BE2C (cell line): ENCODE data around the gene PCLAF.
"Not testable (repeated sequence)": the region's sequence is repeated elsewhere in the genome, so short reads cannot be mapped to it uniquely, and the experiment has no call there.

Experiments
- DNase-seq: peaks from one replicate; pipeline ENCODE4 v3.0.0-alpha.2; 2020
- H3K27me3 ChIP-seq: fragments of 250-450 bp; sonication (Bioruptor Pico); 2 replicates; pipeline ENCODE4 v1.5.1; 2020; ENCODE audit warnings: mild to moderate bottlenecking
- H3K36me3 ChIP-seq: fragments of 250-450 bp; sonication (Bioruptor Pico); 2 replicates; pipeline ENCODE4 v1.5.1; 2020; ENCODE audit warnings: mild to moderate bottlenecking
- H3K4me1 ChIP-seq: fragments of 250-450 bp; sonication (Bioruptor Pico); 2 replicates; pipeline ENCODE4 v1.5.1; 2020
- H3K4me3 ChIP-seq: 2 replicates; pipeline ENCODE4 v1.5.1; 2011; ENCODE audit warnings: low read depth, low read length
- H3K9me3 ChIP-seq: fragments of 250-450 bp; sonication (Bioruptor Pico); 2 replicates; pipeline ENCODE4 v1.5.1; 2020
- TF ChIP-seq, protein P1 (sequence below): IDR thresholded peaks from 2 replicates; pipeline ENCODE4 v1.5.1; 2012; ENCODE audit warnings: mild to moderate bottlenecking, low read depth, low read length

Gene PCLAF

GRCh38 chr15:64355348-64355943 is 25.8 kb downstream of the PCLAF start:
- no peaks in the 10 kb centered on the region for H3K9me3 ChIP-seq
- TF ChIP-seq, protein P1, sequence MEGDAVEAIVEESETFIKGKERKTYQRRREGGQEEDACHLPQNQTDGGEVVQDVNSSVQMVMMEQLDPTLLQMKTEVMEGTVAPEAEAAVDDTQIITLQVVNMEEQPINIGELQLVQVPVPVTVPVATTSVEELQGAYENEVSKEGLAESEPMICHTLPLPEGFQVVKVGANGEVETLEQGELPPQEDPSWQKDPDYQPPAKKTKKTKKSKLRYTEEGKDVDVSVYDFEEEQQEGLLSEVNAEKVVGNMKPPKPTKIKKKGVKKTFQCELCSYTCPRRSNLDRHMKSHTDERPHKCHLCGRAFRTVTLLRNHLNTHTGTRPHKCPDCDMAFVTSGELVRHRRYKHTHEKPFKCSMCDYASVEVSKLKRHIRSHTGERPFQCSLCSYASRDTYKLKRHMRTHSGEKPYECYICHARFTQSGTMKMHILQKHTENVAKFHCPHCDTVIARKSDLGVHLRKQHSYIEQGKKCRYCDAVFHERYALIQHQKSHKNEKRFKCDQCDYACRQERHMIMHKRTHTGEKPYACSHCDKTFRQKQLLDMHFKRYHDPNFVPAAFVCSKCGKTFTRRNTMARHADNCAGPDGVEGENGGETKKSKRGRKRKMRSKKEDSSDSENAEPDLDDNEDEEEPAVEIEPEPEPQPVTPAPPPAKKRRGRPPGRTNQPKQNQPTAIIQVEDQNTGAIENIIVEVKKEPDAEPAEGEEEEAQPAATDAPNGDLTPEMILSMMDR = no peak
- peak; percentile 34 for DNase-seq

GRCh38 chr15:64354688-64355344 is 26.4 kb downstream of the PCLAF start:
- TF ChIP-seq, protein P1 = no peak
- peak overlapping the region; percentile 97 for H3K4me3 ChIP-seq
- no peak for DNase-seq
- H3K27me3 ChIP-seq = no peaks in the 10 kb centered on the region
- no peaks in the 10 kb centered on the region; the same call in 1 of the 2 replicates for H3K4me1 ChIP-seq
- H3K9me3 ChIP-seq = no peaks in the 10 kb centered on the region
- H3K36me3 ChIP-seq = no peaks in the 10 kb centered on the region

More at GRCh38 chr15:64355348-64355943, 25.8 kb downstream of the PCLAF start:
- Histone ChIP-seq H3K36me3 (no peaks in the 10 kb centered on the region), H3K4me3 (peak overlapping the region; percentile 97), H3K4me1 (no peaks in the 10 kb centered on the region; the same call in 1 of the 2 replicates), H3K27me3 (no peaks in the 10 kb centered on the region)

- no peaks in the 10 kb centered on the region for H3K27me3 ChIP-seq
- H3K4me3 ChIP-seq = no peak overlapping the region
- H3K9me3 ChIP-seq = no peaks in the 10 kb centered on the region
- H3K4me1 ChIP-seq = no peaks in the 10 kb centered on the region
- TF ChIP-seq, protein P1 = no peak
- DNase-seq = no peak
- H3K36me3 ChIP-seq = no peaks in the 10 kb centered on the region
Measured at GRCh38 chr15:64351265-64351664, 30.0 kb downstream of the PCLAF start.

- H3K4me1 ChIP-seq = peaks cover 6% of the 10 kb centered on the region
- DNase-seq = no peak
- no peaks in the 10 kb centered on the region for H3K36me3 ChIP-seq
- no peaks in the 10 kb centered on the region for H3K27me3 ChIP-seq
- no peak overlapping the region for H3K4me3 ChIP-seq
- TF ChIP-seq, protein P1 = no peak
- no peaks in the 10 kb centered on the region for H3K9me3 ChIP-seq
Measured at GRCh38 chr15:64349375-64349774, 31.9 kb downstream of the PCLAF start.

GRCh38 chr15:64348455-64348854 is 32.8 kb downstream of the PCLAF start:
- no peak for DNase-seq
- H3K36me3 ChIP-seq = no peaks in the 10 kb centered on the region
- H3K9me3 ChIP-seq = no peaks in the 10 kb centered on the region
- H3K27me3 ChIP-seq = no peaks in the 10 kb centered on the region
- H3K4me1 ChIP-seq = peaks cover 10% of the 10 kb centered on the region
- TF ChIP-seq, protein P1 = no peak
- no peak overlapping the region for H3K4me3 ChIP-seq

DNA sequence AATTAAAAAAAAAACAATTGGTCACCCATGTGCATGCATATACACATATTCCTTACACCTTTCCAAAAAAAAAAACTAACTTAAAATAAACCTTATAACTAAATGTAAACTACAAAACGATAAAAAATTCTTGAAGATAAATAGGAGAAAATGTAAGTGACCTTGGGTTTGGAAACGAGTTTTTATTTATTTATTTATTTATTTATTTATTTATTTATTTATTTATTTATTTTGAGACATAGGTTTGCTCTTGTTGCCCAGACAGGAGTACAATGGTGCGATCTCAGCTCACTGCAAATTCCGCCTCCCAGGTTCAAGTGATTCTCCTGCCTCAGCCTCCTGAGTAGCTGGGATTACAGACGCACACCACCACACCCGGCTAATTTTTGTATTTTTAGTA is 35.0 kb downstream of the PCLAF start:
- H3K27me3 ChIP-seq, H3K36me3 ChIP-seq, DNase-seq, H3K4me3 ChIP-seq, H3K4me1 ChIP-seq, H3K9me3 ChIP-seq: not testable (repeated sequence)
